DND-41 (cell line): Measurements from ENCODE around the gene COL4A1.
A peak's percentile ranks its signal among the peaks of the same experiment; 100 is the strongest.

Source experiments
- CTCF ChIP-seq: IDR thresholded peaks from 2 replicates; pipeline ENCODE4 v1.5.1; 2012; ENCODE audit warnings: borderline replicate concordance, low read length, moderate library complexity, mild to moderate bottlenecking; ENCODE audit not compliant: poor library complexity, severe bottlenecking; ENCODE audit errors: extremely low read depth
- EZH2 ChIP-seq: IDR thresholded peaks from 3 replicates; pipeline ENCODE4 v1.6.1; 2012; ENCODE audit warnings: borderline replicate concordance, low read depth, mild to moderate bottlenecking, moderate library complexity, low read length, inconsistent platforms; ENCODE audit not compliant: severe bottlenecking

GRCh38 chr13:110107568-110108347 is 199.2 kb downstream of the COL4A1 start:
- TF ChIP-seq EZH2 (no peak), CTCF (peak; percentile 56)
